GM23248 (cell line): ENCODE data around the gene SHISA8. TPM values are rescaled to one million over a fixed set of nuclear protein-coding genes. Genes with fewer than 3 reads are reported as not detected.

Source experiments
- DNase-seq: peaks from one replicate; pipeline ENCODE4 v3.0.0-alpha.2; 2015
- H2AFZ ChIP-seq: fragments of 200-600 bp; sonication (generic); 2 replicates; pipeline ENCODE4 v1.6.1; 2016; ENCODE audit warnings: antibody characterized with exemption
- H3F3A ChIP-seq: fragments of 200-600 bp; sonication (generic); 2 replicates; pipeline ENCODE4 v1.6.1; 2016; ENCODE audit warnings: mild to moderate bottlenecking, antibody characterized with exemption, mixed run types; ENCODE audit not compliant: insufficient read depth
- H3K27ac ChIP-seq: fragments of 200-600 bp; sonication (generic); 2 replicates; pipeline ENCODE4 v1.5.1; 2016; ENCODE audit warnings: mild to moderate bottlenecking
- H3K27me3 ChIP-seq: fragments of 200-600 bp; sonication (generic); replicated peaks from 2 replicates; pipeline ENCODE4 v1.6.1; 2016; ENCODE audit warnings: mild to moderate bottlenecking; ENCODE audit not compliant: insufficient read depth
- H3K36me3 ChIP-seq: fragments of 200-600 bp; sonication (generic); 2 replicates; pipeline ENCODE4 v1.6.1; 2016; ENCODE audit warnings: low read depth, mild to moderate bottlenecking
- H3K4me1 ChIP-seq: fragments of 200-600 bp; sonication (generic); 2 replicates; pipeline ENCODE4 v1.6.1; 2016; ENCODE audit warnings: mild to moderate bottlenecking; ENCODE audit not compliant: insufficient read depth
- H3K4me2 ChIP-seq: fragments of 200-600 bp; sonication (generic); one replicate; pipeline ENCODE4 v1.6.1; 2016; ENCODE audit warnings: mild to moderate bottlenecking; ENCODE audit not compliant: unreplicated experiment
- H3K4me3 ChIP-seq: fragments of 200-600 bp; sonication (generic); 2 replicates; pipeline ENCODE4 v1.5.1; 2016; ENCODE audit warnings: mild to moderate bottlenecking
- H3K79me2 ChIP-seq: fragments of 200-600 bp; sonication (generic); 2 replicates; pipeline ENCODE4 v1.6.1; 2016; ENCODE audit warnings: mild to moderate bottlenecking; ENCODE audit not compliant: insufficient read depth
- H3K9ac ChIP-seq: fragments of 200-600 bp; sonication (generic); 2 replicates; pipeline ENCODE4 v1.6.1; 2016; ENCODE audit warnings: mild to moderate bottlenecking
- H3K9me2 ChIP-seq: fragments of 200-600 bp; sonication (generic); 2 replicates; pipeline ENCODE4 v1.6.1; 2016; ENCODE audit warnings: mixed run types, mild to moderate bottlenecking, moderate library complexity; ENCODE audit not compliant: insufficient read depth
- H3K9me3 ChIP-seq: fragments of 200-600 bp; sonication (generic); one replicate; pipeline ENCODE4 v1.6.1; 2017; ENCODE audit warnings: low read depth
- H4K20me1 ChIP-seq: fragments of 200-600 bp; sonication (generic); 2 replicates; pipeline ENCODE4 v1.6.0; 2016; ENCODE audit not compliant: insufficient read depth
- EZH2 ChIP-seq: fragments of 200-600 bp; sonication (generic); IDR thresholded peaks from 2 replicates; pipeline ENCODE4 v1.6.1; 2018; ENCODE audit warnings: antibody characterized with exemption, mild to moderate bottlenecking; ENCODE audit not compliant: insufficient read depth, poor library complexity, severe bottlenecking
- EZH2phosphoT487 ChIP-seq: fragments of 200-600 bp; sonication (generic); IDR thresholded peaks from 2 replicates; pipeline ENCODE4 v1.6.1; 2018; ENCODE audit warnings: antibody characterized with exemption, moderate library complexity, mild to moderate bottlenecking, low read depth; ENCODE audit not compliant: insufficient read depth
- WGBS, 2 experiments: methylation state at CpG; one replicate each; pipeline ENCODE4 v1.1.6; 2015 to 2017; ENCODE audit warnings: low lambda C conversion rate in 2 of 2, low coverage in 1 of 2; ENCODE audit errors: missing lambda C conversion rate in 2 of 2; 5-methylcytosine and 5-hydroxymethylcytosine counted together
- in situ Hi-C: fragments of 300-500 bp; cut with MboI; formaldehyde crosslinking; loops from 2 replicates; pipeline ENCODE4 v1.15.0; 2020
- polyA plus RNA-seq: library from polyadenylated mRNA; unstranded; fragments of >200 nt; fragmentation: Nextera tagmentation; extraction: Ambion mirVana; gene quantifications from 2 replicates; pipeline ENCODE4 v1.2.1, GENCODE V29; 2016
- total RNA-seq: library from RNA; depleted of rRNA; stranded (reverse); fragments of >200 nt; shearing (Covaris generic); gene quantifications from 2 replicates; pipeline ENCODE4 v1.2.3, GENCODE V29; 2014

SHISA8 gene
- total and polyA plus RNA-seq, 2 experiments from 2014 or later, result not detected

DNA sequence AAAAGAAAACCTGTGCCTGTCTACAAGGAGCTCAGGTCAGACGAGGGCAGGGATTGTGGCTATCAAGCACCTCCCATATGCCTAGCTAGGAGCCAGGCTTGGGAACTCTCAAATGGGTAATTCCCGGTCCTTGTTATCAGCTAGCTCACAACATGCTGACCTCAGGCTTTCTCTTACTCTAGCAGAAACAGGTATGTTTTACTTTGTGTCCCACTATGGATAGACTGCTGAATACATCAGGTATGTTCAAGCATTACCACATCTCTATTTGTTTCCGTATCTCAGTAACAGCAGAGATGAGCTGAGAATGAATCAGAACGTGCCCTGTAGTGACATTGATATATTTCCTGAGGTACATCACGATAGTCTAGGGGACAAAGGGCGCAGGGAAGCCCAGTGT lies 29.4 kb downstream of the SHISA8 start:
- H3K36me3 ChIP-seq, result peaks cover 29% of the 10 kb centered on the region; the same call in 1 of the 2 replicates
- no peak overlapping the region for H3K4me3 ChIP-seq
- H3K27me3 ChIP-seq, result no peaks in the 10 kb centered on the region
- H3K79me2 ChIP-seq, result no peaks in the 10 kb centered on the region
- in situ Hi-C loops, result no loop called here
- H3F3A ChIP-seq, result peaks cover 5% of the 10 kb centered on the region
- no peak for DNase-seq
- no peak overlapping the region for H3K9ac ChIP-seq
- peaks cover 7% of the 10 kb centered on the region for H3K4me1 ChIP-seq
- 94 to 97% methylated on average over 6 of the region's 6 CpGs for WGBS, 2 experiments
- H3K4me2 ChIP-seq, result no peak overlapping the region
- H3K9me2 ChIP-seq, result no peaks in the 10 kb centered on the region
- no peak for TF ChIP-seq EZH2phosphoT487
- no peak for TF ChIP-seq EZH2
- no peaks in the 10 kb centered on the region for H3K9me3 ChIP-seq
- H2AFZ ChIP-seq, result no peak overlapping the region
- H3K27ac ChIP-seq, result no peak overlapping the region
- no peaks in the 10 kb centered on the region for H4K20me1 ChIP-seq

DNA sequence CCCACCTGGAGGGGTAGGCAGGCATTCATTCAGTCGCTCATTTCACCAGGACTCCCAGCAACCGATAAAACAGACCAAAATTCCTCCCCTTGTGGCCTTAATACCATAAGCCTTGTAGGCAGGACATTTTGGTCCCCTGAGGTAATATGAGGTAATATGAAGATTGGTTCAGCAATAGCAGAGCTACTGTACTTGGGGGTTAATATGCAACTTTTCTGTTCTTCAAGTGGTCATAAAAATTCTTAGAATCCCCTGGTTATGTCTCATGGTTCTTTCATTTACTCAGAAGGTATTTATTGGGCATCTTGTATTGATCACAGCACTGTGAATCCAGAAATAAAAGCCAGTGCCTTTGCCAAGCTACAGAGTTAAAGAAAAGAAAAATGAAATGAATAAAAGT lies 29.8 kb downstream of the SHISA8 start:
- Histone ChIP-seq H3K4me1 (peaks cover 7% of the 10 kb centered on the region), H3K27me3 (no peaks in the 10 kb centered on the region), H2AFZ (no peak overlapping the region), H3K4me3 (no peak overlapping the region), H3K9ac (no peak overlapping the region), H4K20me1 (no peaks in the 10 kb centered on the region), H3F3A (peaks cover 5% of the 10 kb centered on the region), H3K9me3 (no peaks in the 10 kb centered on the region), H3K79me2 (no peaks in the 10 kb centered on the region), H3K36me3 (peaks cover 29% of the 10 kb centered on the region; the same call in 1 of the 2 replicates), H3K4me2 (no peak overlapping the region), H3K9me2 (no peaks in the 10 kb centered on the region), H3K27ac (no peak overlapping the region)
- no peak for DNase-seq
- TF ChIP-seq EZH2, result no peak
- TF ChIP-seq EZH2phosphoT487, result no peak
- WGBS, 2 experiments, result 98 to 100% methylated on average over 2 of the region's 2 CpGs
- in situ Hi-C loops, result no loop called here

GRCh38 chr22:41883400-41883799 lies 31.5 kb downstream of the SHISA8 start:
- H3K79me2 ChIP-seq, result no peaks in the 10 kb centered on the region
- H2AFZ ChIP-seq, result no peak overlapping the region
- H3K9ac ChIP-seq, result no peak overlapping the region
- in situ Hi-C loops, result no loop called here
- H3K9me2 ChIP-seq, result no peaks in the 10 kb centered on the region
- H3K4me1 ChIP-seq, result peaks cover 2% of the 10 kb centered on the region
- H3K27ac ChIP-seq, result no peak overlapping the region
- H3F3A ChIP-seq, result peaks cover 1% of the 10 kb centered on the region
- no peak for DNase-seq
- H3K36me3 ChIP-seq, result peaks cover 27% of the 10 kb centered on the region; the same call in 1 of the 2 replicates
- no peak overlapping the region for H3K4me3 ChIP-seq
- no peaks in the 10 kb centered on the region for H3K27me3 ChIP-seq
- no peaks in the 10 kb centered on the region for H4K20me1 ChIP-seq
- H3K9me3 ChIP-seq, result no peaks in the 10 kb centered on the region
- no peak overlapping the region for H3K4me2 ChIP-seq
- TF ChIP-seq EZH2, result no peak
- TF ChIP-seq EZH2phosphoT487, result no peak
- WGBS, 2 experiments, result 91 to 100% methylated on average over 2 of the region's 2 CpGs

- H3K4me2 ChIP-seq, result no peak overlapping the region
- no peak for DNase-seq
- no peaks in the 10 kb centered on the region for H3K79me2 ChIP-seq
- no peak overlapping the region for H3K27ac ChIP-seq
- H3K9me2 ChIP-seq, result no peaks in the 10 kb centered on the region
- no peak overlapping the region for H2AFZ ChIP-seq
- H3K27me3 ChIP-seq, result no peaks in the 10 kb centered on the region
- 99% methylated on average over 16 of the region's 16 CpGs for WGBS, 2 experiments
- peaks cover 14% of the 10 kb centered on the region; the same call in 1 of the 2 replicates for H3K36me3 ChIP-seq
- TF ChIP-seq EZH2 (no peak), EZH2phosphoT487 (no peak)
- no peaks in the 10 kb centered on the region for H4K20me1 ChIP-seq
- H3K4me1 ChIP-seq, result peaks cover 12% of the 10 kb centered on the region
- in situ Hi-C loops, result no loop called here
- no peak overlapping the region for H3K4me3 ChIP-seq
- H3K9me3 ChIP-seq, result no peaks in the 10 kb centered on the region
- H3K9ac ChIP-seq, result no peak overlapping the region
- no peaks in the 10 kb centered on the region for H3F3A ChIP-seq
Measured at GRCh38 chr22:41880653-41881052, 34.2 kb downstream of the SHISA8 start.

- H3K9me2 ChIP-seq, result no peaks in the 10 kb centered on the region
- no peaks in the 10 kb centered on the region for H3K9me3 ChIP-seq
- TF ChIP-seq EZH2phosphoT487, result no peak
- TF ChIP-seq EZH2, result no peak
- peak overlapping the region; percentile 21 for H3K4me2 ChIP-seq
- in situ Hi-C loops, result no loop called here
- no peaks in the 10 kb centered on the region for H3K27me3 ChIP-seq
- no peak overlapping the region for H3K9ac ChIP-seq
- no peak overlapping the region for H3K4me3 ChIP-seq
- H3K27ac ChIP-seq, result no peak overlapping the region
- no peaks in the 10 kb centered on the region for H3F3A ChIP-seq
- no peaks in the 10 kb centered on the region for H3K79me2 ChIP-seq
- H2AFZ ChIP-seq, result no peak overlapping the region
- peaks cover 10% of the 10 kb centered on the region; the same call in 1 of the 2 replicates for H3K36me3 ChIP-seq
- peaks cover 16% of the 10 kb centered on the region for H3K4me1 ChIP-seq
- H4K20me1 ChIP-seq, result no peaks in the 10 kb centered on the region
- no peak for DNase-seq
Measured at GRCh38 chr22:41876675-41877074, 38.2 kb downstream of the SHISA8 start.
